WERI-Rb-1 (cell line): Measurements from ENCODE around the gene DACH1.

Source experiments
- DNase-seq: peaks from one replicate; pipeline ENCODE4 v3.0.0-alpha.2; 2020
- H3K27ac ChIP-seq: fragments of 250-450 bp; sonication (Bioruptor Pico); 2 replicates; pipeline ENCODE4 v1.5.1; 2020; ENCODE audit warnings: mild to moderate bottlenecking, moderate library complexity
- H3K27me3 ChIP-seq: fragments of 250-450 bp; sonication (Bioruptor Pico); 2 replicates; pipeline ENCODE4 v1.5.1; 2021; ENCODE audit warnings: mild to moderate bottlenecking, low read depth, moderate library complexity; ENCODE audit not compliant: insufficient read depth, severe bottlenecking
- H3K36me3 ChIP-seq: fragments of 250-450 bp; sonication (Bioruptor Pico); 2 replicates; pipeline ENCODE4 v1.5.1; 2020; ENCODE audit warnings: mild to moderate bottlenecking, moderate library complexity
- H3K4me3 ChIP-seq: 2 replicates; pipeline ENCODE4 v1.5.1; 2011; ENCODE audit warnings: low read depth, mild to moderate bottlenecking, control low read depth, low read length
- H3K9me3 ChIP-seq: fragments of 250-450 bp; sonication (Bioruptor Pico); 2 replicates; pipeline ENCODE4 v1.5.1; 2021; ENCODE audit warnings: mild to moderate bottlenecking, moderate library complexity; ENCODE audit not compliant: severe bottlenecking
- TF ChIP-seq, protein P1 (sequence below): IDR thresholded peaks from 2 replicates; pipeline ENCODE4 v1.5.1; 2011; ENCODE audit warnings: low read depth, mild to moderate bottlenecking, control low read depth, inconsistent platforms, low read length

DACH1 gene

DNA sequence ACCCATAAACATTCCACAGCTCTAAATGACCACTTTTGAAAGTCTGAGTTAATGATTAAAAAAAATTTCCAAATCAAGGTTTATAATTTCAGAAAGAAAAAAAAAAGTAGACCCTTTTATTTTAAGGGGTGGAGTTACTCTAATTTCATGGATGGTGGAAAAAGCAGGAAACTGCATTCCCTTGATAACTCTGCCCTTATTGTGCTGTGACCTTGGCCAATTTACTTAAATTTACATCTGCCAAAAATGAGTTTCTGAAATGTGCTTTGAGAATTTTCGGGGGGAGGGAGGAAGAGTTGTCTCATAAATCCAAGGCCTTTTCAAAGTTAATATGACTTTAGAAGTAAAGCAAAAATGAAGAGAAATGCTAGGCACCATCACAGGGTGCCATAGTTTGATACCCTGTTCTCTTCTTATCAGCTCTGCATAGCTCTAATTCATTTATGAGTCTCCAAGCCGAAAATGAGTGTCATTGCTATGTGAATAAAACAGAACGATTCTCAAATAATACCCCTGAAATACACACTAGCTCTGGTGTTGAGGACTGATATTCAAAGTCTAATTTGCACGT is 367.0 kb downstream of the DACH1 start:
- H3K27ac ChIP-seq: no peak overlapping the region
- no peaks in the 10 kb centered on the region for H3K9me3 ChIP-seq
- no peaks in the 10 kb centered on the region for H3K36me3 ChIP-seq
- H3K4me3 ChIP-seq: no peak overlapping the region
- DNase-seq: no peak
- TF ChIP-seq, protein P1, sequence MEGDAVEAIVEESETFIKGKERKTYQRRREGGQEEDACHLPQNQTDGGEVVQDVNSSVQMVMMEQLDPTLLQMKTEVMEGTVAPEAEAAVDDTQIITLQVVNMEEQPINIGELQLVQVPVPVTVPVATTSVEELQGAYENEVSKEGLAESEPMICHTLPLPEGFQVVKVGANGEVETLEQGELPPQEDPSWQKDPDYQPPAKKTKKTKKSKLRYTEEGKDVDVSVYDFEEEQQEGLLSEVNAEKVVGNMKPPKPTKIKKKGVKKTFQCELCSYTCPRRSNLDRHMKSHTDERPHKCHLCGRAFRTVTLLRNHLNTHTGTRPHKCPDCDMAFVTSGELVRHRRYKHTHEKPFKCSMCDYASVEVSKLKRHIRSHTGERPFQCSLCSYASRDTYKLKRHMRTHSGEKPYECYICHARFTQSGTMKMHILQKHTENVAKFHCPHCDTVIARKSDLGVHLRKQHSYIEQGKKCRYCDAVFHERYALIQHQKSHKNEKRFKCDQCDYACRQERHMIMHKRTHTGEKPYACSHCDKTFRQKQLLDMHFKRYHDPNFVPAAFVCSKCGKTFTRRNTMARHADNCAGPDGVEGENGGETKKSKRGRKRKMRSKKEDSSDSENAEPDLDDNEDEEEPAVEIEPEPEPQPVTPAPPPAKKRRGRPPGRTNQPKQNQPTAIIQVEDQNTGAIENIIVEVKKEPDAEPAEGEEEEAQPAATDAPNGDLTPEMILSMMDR: no peak
- H3K27me3 ChIP-seq: no peaks in the 10 kb centered on the region

- no peaks in the 10 kb centered on the region for H3K27me3 ChIP-seq
- TF ChIP-seq, protein P1: no peak
- no peak overlapping the region for H3K27ac ChIP-seq
- DNase-seq: no peak
- no peaks in the 10 kb centered on the region for H3K36me3 ChIP-seq
- no peak overlapping the region for H3K4me3 ChIP-seq
- no peaks in the 10 kb centered on the region for H3K9me3 ChIP-seq
Measured at GRCh38 chr13:71499235-71499634, 367.8 kb downstream of the DACH1 start.

DNA sequence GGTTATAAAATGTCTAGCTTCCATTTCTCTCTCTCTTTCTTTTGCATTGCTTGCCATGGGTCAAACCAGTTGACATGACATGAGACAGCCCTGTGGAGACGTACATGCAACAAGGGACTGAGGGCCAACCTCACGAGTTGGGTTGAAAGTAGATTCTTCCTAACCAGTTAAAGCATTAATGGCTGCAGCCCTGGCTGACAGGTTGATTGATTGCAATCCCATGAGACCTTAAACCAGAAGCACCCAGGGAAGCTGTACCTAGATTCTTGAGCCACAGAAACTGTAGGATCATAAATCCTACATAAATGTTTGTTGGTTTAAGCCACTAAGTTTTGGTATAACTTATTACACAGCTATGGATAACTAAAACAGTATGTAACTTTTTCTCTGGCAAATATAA is 373.8 kb downstream of the DACH1 start:
- TF ChIP-seq, protein P1: no peak
- no peaks in the 10 kb centered on the region for H3K9me3 ChIP-seq

DNA sequence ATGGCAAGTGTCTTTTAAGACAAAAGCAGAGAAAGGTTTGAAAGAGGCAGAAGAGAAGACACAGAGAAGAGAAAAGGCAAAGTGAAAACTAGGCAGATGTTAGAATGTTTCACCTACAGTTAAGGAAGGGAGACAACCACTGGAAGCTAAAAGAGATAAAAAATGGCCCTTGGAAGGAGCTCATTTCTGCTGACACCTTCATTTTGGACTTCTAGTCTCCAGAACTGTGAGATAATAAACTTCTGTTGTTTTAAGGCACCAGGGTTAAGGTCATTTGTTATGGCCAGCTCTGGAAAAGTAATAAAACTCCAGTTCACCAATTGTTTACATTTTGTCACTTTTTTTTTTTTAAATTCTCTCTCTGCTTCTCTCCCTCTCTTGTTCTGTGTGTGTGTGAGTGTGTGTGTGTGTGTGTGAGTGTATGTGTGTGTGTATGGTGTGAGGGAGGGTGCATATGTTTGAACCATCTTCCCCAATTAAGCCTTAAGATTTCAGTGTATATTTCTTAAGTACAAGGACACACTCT is 374.6 kb downstream of the DACH1 start:
- Histone ChIP-seq H3K4me3 (no peak overlapping the region), H3K9me3 (no peaks in the 10 kb centered on the region), H3K27ac (no peak overlapping the region), H3K36me3 (no peaks in the 10 kb centered on the region), H3K27me3 (no peaks in the 10 kb centered on the region)
- TF ChIP-seq, protein P1: no peak
- DNase-seq: no peak

More for the DNA sequence above, 373.8 kb downstream of the DACH1 start:
- DNase-seq: no peak
- no peak overlapping the region for H3K4me3 ChIP-seq
- H3K27me3 ChIP-seq: no peaks in the 10 kb centered on the region
- no peak overlapping the region for H3K27ac ChIP-seq
- H3K36me3 ChIP-seq: no peaks in the 10 kb centered on the region

DNA sequence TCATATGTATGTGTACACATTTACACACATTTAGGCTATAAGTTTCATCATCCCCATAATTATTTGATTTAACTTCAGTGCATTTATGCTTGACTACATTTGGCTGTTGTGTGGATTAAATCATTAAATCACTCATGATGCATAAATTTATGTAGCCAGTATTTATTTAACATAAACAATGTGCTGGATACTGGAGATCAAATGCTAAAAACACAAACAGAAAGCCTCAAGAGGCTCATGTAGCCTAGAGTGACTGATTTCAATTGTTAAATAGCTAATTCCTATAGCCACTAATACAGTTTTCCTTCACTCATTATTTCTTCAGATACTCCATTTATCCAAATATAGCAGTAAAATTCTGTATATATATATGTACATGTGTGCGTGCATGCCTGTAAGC is 376.0 kb downstream of the DACH1 start:
- no peak overlapping the region for H3K4me3 ChIP-seq
- no peaks in the 10 kb centered on the region for H3K36me3 ChIP-seq
- no peak for DNase-seq
- H3K27me3 ChIP-seq: no peaks in the 10 kb centered on the region
- no peaks in the 10 kb centered on the region for H3K9me3 ChIP-seq
- no peak overlapping the region for H3K27ac ChIP-seq
- TF ChIP-seq, protein P1: no peak

DNA sequence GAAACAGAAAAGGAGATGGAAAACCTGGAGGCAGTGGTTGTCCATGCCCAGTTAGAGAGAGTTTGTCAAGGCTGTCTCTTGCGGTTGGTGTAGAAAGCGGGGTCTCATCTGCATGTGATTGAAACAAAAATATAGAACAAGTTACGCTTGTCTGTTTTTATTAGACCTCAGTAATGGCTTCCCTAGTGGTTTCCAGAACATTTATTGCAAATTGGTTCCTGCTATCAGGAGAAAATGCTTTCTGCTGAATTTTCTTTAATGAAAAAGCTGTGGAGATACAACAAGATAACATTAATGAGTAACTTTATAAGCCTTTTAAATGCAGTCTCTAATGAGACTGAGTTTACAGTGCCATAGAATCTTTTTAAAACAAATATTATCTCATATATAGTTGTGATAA is 378.0 kb downstream of the DACH1 start:
- DNase-seq: no peak
- TF ChIP-seq, protein P1: no peak
- no peaks in the 10 kb centered on the region for H3K27me3 ChIP-seq

More for the DNA sequence above, 378.0 kb downstream of the DACH1 start:
- Histone ChIP-seq H3K27ac (no peak overlapping the region), H3K9me3 (no peaks in the 10 kb centered on the region), H3K4me3 (no peak overlapping the region), H3K36me3 (no peaks in the 10 kb centered on the region)
